Mucosa of rectum (tissue), 2 donors: ENCODE measurements around the gene D2HGDH.
"Not testable (repeated sequence)": the region's sequence is repeated elsewhere in the genome, so short reads cannot be mapped to it uniquely, and the experiment has no call there.

Source experiments
- H3K27ac ChIP-seq, 2 donors: one replicate each; pipeline ENCODE4 v1.7.0; 2013; ENCODE audit warnings: inconsistent platforms in 2 of 2, low read depth in 2 of 2, low read length in 2 of 2
- H3K27me3 ChIP-seq, 2 donors: one replicate each; pipeline ENCODE4 v1.7.0; 2013; ENCODE audit warnings: low read length in 2 of 2; ENCODE audit not compliant: control insufficient read depth in 2 of 2, insufficient read depth in 2 of 2
- H3K36me3 ChIP-seq, 2 donors: one replicate each; pipeline ENCODE4 v1.7.0; 2013; ENCODE audit warnings: low read length in 2 of 2; ENCODE audit not compliant: control insufficient read depth in 2 of 2, insufficient read depth in 2 of 2
- H3K4me1 ChIP-seq, 2 donors: one replicate each; pipeline ENCODE4 v1.7.0; 2013; ENCODE audit warnings: low read length in 2 of 2, mild to moderate bottlenecking in 1 of 2; ENCODE audit not compliant: control insufficient read depth in 2 of 2, insufficient read depth in 2 of 2
- H3K4me3 ChIP-seq, 2 donors: one replicate each; pipeline ENCODE4 v1.7.0; 2013; ENCODE audit warnings: low read length in 2 of 2
- H3K9ac ChIP-seq, 2 donors: one replicate each; pipeline ENCODE4 v1.7.0; 2013; ENCODE audit warnings: low read length in 2 of 2, low read depth in 1 of 2, mild to moderate bottlenecking in 1 of 2
- H3K9me3 ChIP-seq, 2 donors: one replicate each; pipeline ENCODE4 v1.7.0; 2013; ENCODE audit warnings: low read length in 2 of 2; ENCODE audit not compliant: control insufficient read depth in 2 of 2
- donor health status: healthy.
- donor health status: Normal muscosa, but diverticular disease.

The D2HGDH gene

GRCh38 chr2:241813644-241814392 is 79.4 kb downstream of the D2HGDH start:
- H3K9ac ChIP-seq = no peak overlapping the region
- H3K27me3 ChIP-seq = peaks cover 0 to under 1% of the 10 kb centered on the region in 2 donors
- H3K36me3 ChIP-seq = no peaks in the 10 kb centered on the region
- no peak overlapping the region for H3K27ac ChIP-seq
- no peaks in the 10 kb centered on the region for H3K9me3 ChIP-seq
- H3K4me1 ChIP-seq = peaks cover 16 to 39% of the 10 kb centered on the region in 2 donors
- no peak overlapping the region for H3K4me3 ChIP-seq

GRCh38 chr2:241814393-241814642 is 79.9 kb downstream of the D2HGDH start:
- H3K9me3 ChIP-seq = no peaks in the 10 kb centered on the region
- no peaks in the 10 kb centered on the region for H3K36me3 ChIP-seq
- H3K27me3 ChIP-seq = peaks cover 0 to 3% of the 10 kb centered on the region in 2 donors
- no peak overlapping the region for H3K9ac ChIP-seq
- peaks cover 16 to 37% of the 10 kb centered on the region in 2 donors for H3K4me1 ChIP-seq
- no peak overlapping the region for H3K27ac ChIP-seq
- no peak overlapping the region for H3K4me3 ChIP-seq

GRCh38 chr2:241814643-241815476 is 80.4 kb downstream of the D2HGDH start:
- Histone ChIP-seq H3K27me3 (peaks cover 0 to 3% of the 10 kb centered on the region in 2 donors), H3K4me3 (no peak overlapping the region), H3K4me1 (peaks cover 14 to 33% of the 10 kb centered on the region in 2 donors), H3K9ac (no peak overlapping the region), H3K9me3 (no peaks in the 10 kb centered on the region), H3K27ac (no peak overlapping the region), H3K36me3 (no peaks in the 10 kb centered on the region)

GRCh38 chr2:241815477-241816430 is 81.3 kb downstream of the D2HGDH start:
- Histone ChIP-seq H3K4me1 (peaks cover 8 to 28% of the 10 kb centered on the region in 2 donors), H3K4me3 (no peak overlapping the region), H3K36me3 (no peaks in the 10 kb centered on the region), H3K27me3 (peaks cover 0 to 3% of the 10 kb centered on the region in 2 donors), H3K27ac (no peak overlapping the region), H3K9me3 (no peaks in the 10 kb centered on the region), H3K9ac (no peak overlapping the region)

- no peak overlapping the region for H3K9ac ChIP-seq
- no peak overlapping the region for H3K4me3 ChIP-seq
- peaks cover 8 to 24% of the 10 kb centered on the region in 2 donors for H3K4me1 ChIP-seq
- no peaks in the 10 kb centered on the region for H3K36me3 ChIP-seq
- H3K27ac ChIP-seq = no peak overlapping the region
- no peaks in the 10 kb centered on the region for H3K9me3 ChIP-seq
- H3K27me3 ChIP-seq = peaks cover 0 to 3% of the 10 kb centered on the region in 2 donors
Observed at GRCh38 chr2:241816431-241817121, 82.1 kb downstream of the D2HGDH start.

- no peaks in the 10 kb centered on the region for H3K36me3 ChIP-seq
- peaks cover 8 to 24% of the 10 kb centered on the region in 2 donors for H3K4me1 ChIP-seq
- no peaks in the 10 kb centered on the region for H3K9me3 ChIP-seq
- H3K27me3 ChIP-seq = peaks cover 0 to 3% of the 10 kb centered on the region in 2 donors
- H3K9ac ChIP-seq = no peak overlapping the region
- no peak overlapping the region for H3K27ac ChIP-seq
- H3K4me3 ChIP-seq = no peak overlapping the region
Observed at GRCh38 chr2:241817126-241817820, 82.8 kb downstream of the D2HGDH start.

- not testable (repeated sequence) for H3K9me3 ChIP-seq, H3K27me3 ChIP-seq, H3K27ac ChIP-seq, H3K4me3 ChIP-seq, H3K36me3 ChIP-seq
- peak overlapping the region in 1 of 2 donors; percentile 10 for H3K9ac ChIP-seq
- peaks cover 8 to 24% of the 10 kb centered on the region in 2 donors for H3K4me1 ChIP-seq
Observed at GRCh38 chr2:241817821-241818215, 83.4 kb downstream of the D2HGDH start.
